Thoracic aorta (tissue), 2 donors: ENCODE measurements around the gene PPP2R1B. TPM values are rescaled to one million over a fixed set of nuclear protein-coding genes. Genes with fewer than 3 reads are reported as not detected.
A peak's percentile ranks its signal among the peaks of the same experiment; 100 is the strongest.

Source experiments
- ATAC-seq: fragments of 150-250 bp; one replicate; pipeline ENCODE4 v1.8.0; 2017; ENCODE audit warnings: low read depth; ENCODE audit not compliant: insufficient number of reproducible peaks, low FRiP score
- DNase-seq: peaks from one replicate; pipeline ENCODE4 v3.0.0-alpha.2; 2020; ENCODE audit warnings: low spot score
- H3K27ac ChIP-seq, 2 donors: fragments of 200-600 bp; sonication (generic); 1 replicate in 1 of 2; 2 replicates in 1 of 2; pipeline ENCODE4 v1.5.1; 2016; ENCODE audit warnings: mild to moderate bottlenecking in 2 of 2, moderate library complexity in 2 of 2
- H3K27me3 ChIP-seq: fragments of 200-600 bp; sonication (generic); replicated peaks from 2 replicates; pipeline ENCODE4 v1.6.0; 2016; ENCODE audit warnings: mild to moderate bottlenecking; ENCODE audit not compliant: insufficient read depth
- H3K36me3 ChIP-seq: fragments of 200-600 bp; sonication (generic); one replicate; pipeline ENCODE4 v1.5.1; 2016
- H3K4me1 ChIP-seq, 2 donors: fragments of 200-600 bp; sonication (generic); 1 replicate in 1 of 2; 2 replicates in 1 of 2; pipeline versions ENCODE4 v1.5.1 to v1.6.0; 2016; ENCODE audit warnings: low read depth in 2 of 2, mild to moderate bottlenecking in 1 of 2; ENCODE audit not compliant: control insufficient read depth in 1 of 2
- H3K4me3 ChIP-seq: fragments of 200-600 bp; sonication (generic); 2 replicates; pipeline ENCODE4 v1.5.1; 2016; ENCODE audit warnings: mild to moderate bottlenecking
- H3K9me3 ChIP-seq: fragments of 200-600 bp; sonication (generic); 2 replicates; pipeline ENCODE4 v1.5.1; 2016
- total RNA-seq, 2 donors: library from RNA; depleted of rRNA; stranded (reverse); fragments of >200 nt; gene quantifications; one replicate each; pipeline versions ENCODE4 v1.1.0 to v1.2.3, GENCODE V29; 2016
- TF ChIP-seq, protein P1 (sequence below): fragments of 200-600 bp; sonication (generic); IDR thresholded peaks from one replicate; pipeline ENCODE4 v1.5.1; 2019; ENCODE audit warnings: antibody characterized with exemption

The PPP2R1B gene
- total RNA-seq, 2 donors from 2014 or later: 22.5 to 34.5 TPM

DNA sequence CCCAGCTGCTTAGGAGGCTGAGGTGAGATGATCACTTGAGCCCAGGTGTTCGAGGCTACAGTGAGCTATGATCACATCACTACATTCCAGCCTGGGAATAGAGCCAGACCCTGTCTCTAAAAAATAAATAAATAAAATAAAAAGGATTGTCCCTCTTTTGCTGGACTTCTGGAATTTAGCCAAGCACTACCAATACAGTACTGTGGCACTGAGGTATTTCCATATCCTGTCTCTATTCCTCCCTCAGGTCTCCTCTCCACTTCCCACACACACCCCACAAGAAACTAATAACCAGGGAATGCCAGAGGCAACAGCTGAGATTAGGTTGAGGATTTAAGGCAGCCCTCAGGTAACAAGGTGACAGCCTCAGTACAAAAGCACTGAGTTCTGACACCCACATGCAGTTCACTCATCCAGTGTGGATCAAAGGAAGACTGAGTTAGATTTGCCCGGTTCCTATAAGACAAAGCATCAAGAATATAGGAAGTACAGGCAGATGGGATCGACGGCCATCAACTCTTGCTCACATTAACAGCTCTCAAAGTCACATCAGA lies 4.5 kb upstream of the PPP2R1B start:
- DNase-seq: no peak

DNA sequence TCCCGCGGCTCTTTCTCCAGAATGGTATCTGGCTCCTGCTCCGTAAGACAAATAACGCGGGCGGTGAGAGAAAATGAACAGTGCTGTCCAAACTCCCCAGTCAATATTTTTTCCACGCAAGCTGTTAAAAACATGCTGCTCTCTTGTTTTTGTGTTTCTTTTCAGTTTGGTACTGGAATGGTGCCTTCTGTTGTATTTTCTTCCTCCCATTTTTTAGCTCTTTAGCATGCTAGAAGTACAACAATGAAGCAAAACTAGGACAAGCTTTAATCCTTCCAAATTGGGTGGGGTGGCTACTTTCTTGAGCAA lies 599 bp upstream of the PPP2R1B start:
- TF ChIP-seq, protein P1, sequence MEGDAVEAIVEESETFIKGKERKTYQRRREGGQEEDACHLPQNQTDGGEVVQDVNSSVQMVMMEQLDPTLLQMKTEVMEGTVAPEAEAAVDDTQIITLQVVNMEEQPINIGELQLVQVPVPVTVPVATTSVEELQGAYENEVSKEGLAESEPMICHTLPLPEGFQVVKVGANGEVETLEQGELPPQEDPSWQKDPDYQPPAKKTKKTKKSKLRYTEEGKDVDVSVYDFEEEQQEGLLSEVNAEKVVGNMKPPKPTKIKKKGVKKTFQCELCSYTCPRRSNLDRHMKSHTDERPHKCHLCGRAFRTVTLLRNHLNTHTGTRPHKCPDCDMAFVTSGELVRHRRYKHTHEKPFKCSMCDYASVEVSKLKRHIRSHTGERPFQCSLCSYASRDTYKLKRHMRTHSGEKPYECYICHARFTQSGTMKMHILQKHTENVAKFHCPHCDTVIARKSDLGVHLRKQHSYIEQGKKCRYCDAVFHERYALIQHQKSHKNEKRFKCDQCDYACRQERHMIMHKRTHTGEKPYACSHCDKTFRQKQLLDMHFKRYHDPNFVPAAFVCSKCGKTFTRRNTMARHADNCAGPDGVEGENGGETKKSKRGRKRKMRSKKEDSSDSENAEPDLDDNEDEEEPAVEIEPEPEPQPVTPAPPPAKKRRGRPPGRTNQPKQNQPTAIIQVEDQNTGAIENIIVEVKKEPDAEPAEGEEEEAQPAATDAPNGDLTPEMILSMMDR: no peak
- Histone ChIP-seq H3K9me3 (no peaks in the 10 kb centered on the region), H3K4me3 (peak overlapping the region; percentile 97), H3K36me3 (peaks cover 14% of the 10 kb centered on the region), H3K27me3 (no peaks in the 10 kb centered on the region), H3K4me1 (peaks cover 16 to 23% of the 10 kb centered on the region in 2 donors), H3K27ac (peak overlapping the region; percentile 85 to 86)
- DNase-seq (no peak), ATAC-seq (peak; percentile 16)

More for the DNA sequence above, 4.5 kb upstream of the PPP2R1B start:
- Histone ChIP-seq H3K27ac (no peak overlapping the region), H3K36me3 (no peaks in the 10 kb centered on the region), H3K9me3 (no peaks in the 10 kb centered on the region), H3K4me1 (peaks cover 3 to 14% of the 10 kb centered on the region in 2 donors), H3K4me3 (no peak overlapping the region), H3K27me3 (no peaks in the 10 kb centered on the region)
- ATAC-seq: no peak
- TF ChIP-seq, protein P1: no peak

DNA sequence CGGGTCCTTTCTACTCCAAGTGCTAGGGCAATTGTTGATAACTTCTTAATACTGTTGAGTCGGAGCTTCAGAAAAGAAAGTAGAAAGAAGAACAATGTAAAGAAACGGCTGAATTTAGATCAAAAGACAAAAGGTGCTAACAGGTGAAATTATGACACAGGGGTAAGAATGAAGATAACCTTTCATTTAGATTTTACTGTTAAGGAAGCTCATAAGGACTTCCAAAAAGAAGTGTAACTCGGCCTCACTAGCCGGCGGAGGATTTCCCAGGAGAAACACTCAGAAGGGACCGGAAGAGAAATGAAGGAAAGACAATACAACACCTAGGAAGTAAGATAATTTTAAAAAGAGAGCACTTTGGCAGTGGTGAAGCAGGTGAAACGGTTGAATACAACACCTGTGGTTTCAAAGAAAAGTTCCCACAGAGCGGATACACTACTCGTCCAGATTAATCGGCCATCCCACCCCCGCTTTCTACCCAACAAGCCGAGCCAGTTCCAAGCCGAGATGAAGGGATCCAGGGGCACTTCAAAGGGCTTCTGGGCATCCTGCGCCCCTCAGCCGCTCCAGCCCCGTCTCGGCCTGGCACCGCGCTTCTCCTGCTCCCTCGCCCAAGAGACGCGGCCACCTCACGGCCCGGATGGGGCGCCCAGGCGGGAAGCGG lies 737 bp downstream of the PPP2R1B start:
- peaks cover 26% of the 10 kb centered on the region for H3K36me3 ChIP-seq
- peaks cover 16 to 23% of the 10 kb centered on the region in 2 donors for H3K4me1 ChIP-seq
- no peak for ATAC-seq
- peak overlapping the region; percentile 70 to 86 for H3K27ac ChIP-seq
- TF ChIP-seq, protein P1: no peak
- no peak for DNase-seq
- H3K27me3 ChIP-seq: no peaks in the 10 kb centered on the region
- no peaks in the 10 kb centered on the region for H3K9me3 ChIP-seq
- H3K4me3 ChIP-seq: peak overlapping the region; percentile 97

DNA sequence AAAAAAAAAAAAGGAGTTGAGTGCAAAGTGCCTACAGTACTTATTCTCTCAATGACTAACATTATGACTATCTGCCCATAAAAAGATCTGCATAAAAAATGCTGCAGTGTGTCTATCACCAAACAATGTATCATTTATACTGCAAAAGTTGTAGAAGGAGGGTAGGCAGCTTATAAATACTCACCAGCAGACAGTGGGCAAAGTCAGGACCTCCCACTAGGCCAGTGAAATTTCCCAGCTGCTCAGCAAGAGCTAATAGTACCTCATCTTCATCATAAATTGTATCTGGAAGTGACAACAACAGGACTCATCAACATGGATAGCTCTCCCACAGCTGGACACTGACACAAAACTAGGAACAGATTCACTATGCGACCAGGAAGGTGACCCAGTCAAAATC lies 1.6 kb downstream of the PPP2R1B start:
- no peak overlapping the region for H3K27ac ChIP-seq
- H3K27me3 ChIP-seq: no peaks in the 10 kb centered on the region
- H3K4me1 ChIP-seq: peaks cover 16 to 23% of the 10 kb centered on the region in 2 donors
- H3K4me3 ChIP-seq: peak overlapping the region; percentile 97
- peaks cover 32% of the 10 kb centered on the region for H3K36me3 ChIP-seq
- H3K9me3 ChIP-seq: no peaks in the 10 kb centered on the region
- ATAC-seq (no peak), DNase-seq (no peak)
- TF ChIP-seq, protein P1: no peak

DNA sequence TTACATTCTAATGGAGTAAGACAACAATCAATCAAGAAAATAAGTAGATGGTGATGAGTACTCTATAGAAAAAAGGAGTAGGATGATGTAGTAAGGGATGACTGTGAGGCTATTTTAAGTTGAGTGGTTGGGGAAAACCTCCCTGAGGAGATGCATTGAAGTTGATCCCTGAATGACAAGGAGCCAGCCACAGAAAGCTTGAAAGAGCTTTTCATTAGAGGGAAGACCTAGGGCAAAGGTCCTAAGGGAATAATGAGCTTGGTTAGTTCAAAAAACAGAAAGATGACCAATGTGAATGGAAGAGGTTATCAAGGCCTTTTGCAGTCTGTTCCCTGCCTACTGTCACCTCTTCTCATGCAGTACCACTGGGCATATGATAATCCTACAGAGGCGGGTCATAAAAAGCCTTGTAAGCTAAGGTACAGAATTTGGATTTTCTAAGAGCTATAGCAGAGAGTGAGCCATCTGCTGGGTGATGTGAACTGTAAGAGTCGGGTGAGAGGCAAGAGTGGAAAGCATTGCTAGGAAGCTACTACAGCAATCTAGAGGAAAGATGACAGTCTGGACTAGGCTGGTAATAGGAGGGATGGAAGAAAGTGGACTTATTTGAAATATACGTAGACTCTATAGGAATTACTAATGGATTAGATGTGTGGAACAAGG lies 3.1 kb downstream of the PPP2R1B start:
- Histone ChIP-seq H3K9me3 (no peaks in the 10 kb centered on the region), H3K4me1 (peaks cover 16 to 23% of the 10 kb centered on the region in 2 donors), H3K27me3 (no peaks in the 10 kb centered on the region), H3K36me3 (peaks cover 45% of the 10 kb centered on the region), H3K27ac (no peak overlapping the region), H3K4me3 (no peak overlapping the region)
- DNase-seq: no peak
- no peak for ATAC-seq
- TF ChIP-seq, protein P1: no peak
